KBM-7 (cell line): ENCODE results near the gene RAB4A.

ENCODE experiments used
- DNase-seq: peaks from one replicate; pipeline ENCODE4 v3.0.0-alpha.2; 2015
- in situ Hi-C: fragments of 300-500 bp; cut with MboI; formaldehyde crosslinking; loops from 2 replicates; pipeline ENCODE4 v1.14.3; 2020; ENCODE audit warnings: low sequenced_read_pairs, low pct_unique_long_range_greater_than_20kb, mixed read lengths

RAB4A gene

DNA sequence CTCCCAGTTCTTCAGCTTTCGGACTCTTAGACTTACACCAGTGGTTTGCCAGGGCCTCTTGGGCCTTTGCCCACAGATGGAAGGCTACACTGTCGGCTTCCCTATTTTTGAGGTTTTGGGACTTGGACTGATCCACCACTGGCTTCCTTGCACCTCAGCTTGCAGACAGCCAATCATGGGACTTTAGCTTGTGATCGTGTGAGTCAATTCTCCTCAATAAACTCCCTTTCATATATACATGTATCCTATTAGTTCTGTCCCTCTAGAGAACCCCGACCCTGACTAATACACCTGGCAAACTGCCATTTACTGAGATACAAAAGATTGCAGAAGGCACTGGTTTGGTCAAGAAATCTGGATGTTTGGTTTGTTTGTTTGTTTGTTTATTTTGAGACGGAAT, 6.4 kb upstream of the RAB4A start:
- in situ Hi-C loops = loop anchor here (25.0 kb wide), 2 partner anchors 198 to 1048 kb away; no protein-coding TSS in a partner anchor
- DNase-seq = no peak

DNA sequence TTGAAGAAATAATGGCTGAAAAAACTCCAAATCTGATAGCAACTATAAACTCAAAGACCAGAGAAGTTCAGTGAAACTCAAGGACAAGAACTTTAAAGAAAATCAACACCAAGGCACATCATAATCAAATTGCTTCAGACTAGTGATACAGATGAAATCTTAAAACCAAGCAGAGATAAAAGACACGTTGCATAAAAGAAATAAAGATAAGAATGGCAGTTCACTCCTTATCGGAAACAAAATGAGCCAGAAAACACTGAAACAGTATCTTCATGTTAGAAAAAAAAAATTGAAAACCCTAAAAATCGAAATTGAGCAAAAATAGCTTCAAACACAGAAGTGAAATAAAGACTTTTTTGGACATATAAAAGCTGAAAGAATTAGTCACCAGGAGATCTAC, 4.6 kb upstream of the RAB4A start:
- in situ Hi-C loops = loop anchor here (25.0 kb wide), 2 partner anchors 196 to 1046 kb away; no protein-coding TSS in a partner anchor
- DNase-seq = no peak

- in situ Hi-C loops = loop anchor here (25.0 kb wide), 2 partner anchors 195 to 1045 kb away; no protein-coding TSS in a partner anchor
- DNase-seq = no peak
Observed at GRCh38 chr1:229266832-229267500, 3.9 kb upstream of the RAB4A start.

GRCh38 chr1:229268505-229268904, 2.4 kb upstream of the RAB4A start:
- no peak for DNase-seq
- in situ Hi-C loops = loop anchor here (25.0 kb wide), 2 partner anchors 194 to 1044 kb away; no protein-coding TSS in a partner anchor

DNA sequence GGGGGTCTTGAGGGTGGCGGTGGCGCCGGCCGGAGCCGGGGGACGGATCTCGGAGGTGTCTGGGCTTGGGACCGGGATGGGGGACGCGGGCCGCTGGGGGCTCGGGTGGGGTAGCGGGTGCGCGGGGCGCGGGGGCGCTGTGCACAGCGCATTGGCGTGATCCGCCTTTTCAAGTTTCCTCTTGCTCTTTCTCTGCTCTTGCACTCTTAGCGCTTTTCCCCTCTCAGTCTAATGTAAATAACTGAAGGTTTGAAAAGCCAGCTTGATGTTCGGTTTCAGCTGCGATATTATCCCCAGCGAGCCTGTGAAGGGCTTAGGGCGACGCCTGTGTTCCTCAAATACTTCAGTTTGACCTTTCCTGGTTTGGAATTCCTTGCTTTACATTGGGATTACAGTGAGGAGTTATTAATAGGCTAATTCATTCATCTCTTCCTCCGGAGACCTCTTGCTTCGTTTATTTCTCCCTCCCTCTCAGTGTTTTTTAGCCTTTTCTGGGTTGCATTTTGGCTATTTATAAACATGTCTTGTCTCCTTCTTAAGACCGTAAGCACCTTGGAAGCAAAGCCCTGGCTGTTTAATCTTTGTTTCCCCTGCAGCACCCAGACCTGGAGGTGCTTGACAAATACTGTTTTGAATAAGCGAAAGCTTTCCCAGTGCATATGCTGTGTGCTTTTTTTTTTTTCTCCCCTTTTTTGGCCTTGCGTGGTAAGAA, 693 bp downstream of the RAB4A start:
- in situ Hi-C loops = loop anchor here (25.0 kb wide), 2 partner anchors 191 to 1041 kb away; no protein-coding TSS in a partner anchor
- DNase-seq = peak; percentile 46

DNA sequence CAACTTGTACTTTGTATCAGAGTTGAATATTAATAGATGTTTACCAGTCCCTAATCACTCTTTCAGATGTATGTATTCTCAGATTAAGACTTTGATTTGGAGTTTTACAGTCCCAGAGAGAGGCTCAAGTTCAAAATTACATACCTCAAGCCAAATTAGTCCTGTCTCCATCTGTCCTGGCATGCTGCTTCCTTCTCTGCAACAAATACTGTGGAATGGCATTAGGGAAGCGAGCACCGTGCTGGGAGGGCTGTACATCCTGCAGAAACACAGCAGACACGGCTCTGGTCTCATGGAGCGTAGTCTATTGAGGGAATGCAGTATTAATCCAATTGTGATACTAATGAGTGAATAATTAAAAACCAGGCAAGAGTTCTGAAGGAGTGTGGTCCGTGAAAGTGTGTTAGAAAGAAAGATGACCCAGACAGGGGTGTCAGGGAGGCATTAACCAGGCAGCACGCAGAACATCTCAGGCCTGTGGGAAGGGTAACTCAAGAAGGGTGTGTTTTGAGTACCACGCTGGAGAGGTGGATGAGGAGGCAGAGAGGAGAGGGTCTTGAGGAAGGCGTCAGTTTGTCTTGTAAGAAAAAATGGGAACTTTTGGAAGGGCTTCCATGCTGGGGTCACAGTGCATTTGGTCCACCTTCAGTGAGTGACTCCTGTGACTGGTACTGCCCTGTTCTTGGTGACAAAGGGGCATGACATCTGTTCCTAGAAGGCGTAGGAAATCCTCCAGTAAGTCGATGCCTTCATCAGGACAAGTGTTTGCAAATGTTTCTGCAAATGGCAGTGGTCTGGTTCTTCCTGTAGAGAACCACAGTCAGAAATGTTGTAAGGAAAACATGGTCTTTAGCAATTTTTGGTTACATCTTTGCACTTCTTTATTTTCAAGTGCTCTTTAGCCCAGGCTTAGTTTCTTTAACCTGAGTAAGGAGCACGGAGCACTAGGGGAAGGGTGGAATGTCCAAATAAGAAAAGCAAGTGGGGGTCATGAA, 1.6 kb downstream of the RAB4A start:
- DNase-seq = no peak
- in situ Hi-C loops = loop anchor here (25.0 kb wide), 2 partner anchors 190 to 1040 kb away; no protein-coding TSS in a partner anchor

DNA sequence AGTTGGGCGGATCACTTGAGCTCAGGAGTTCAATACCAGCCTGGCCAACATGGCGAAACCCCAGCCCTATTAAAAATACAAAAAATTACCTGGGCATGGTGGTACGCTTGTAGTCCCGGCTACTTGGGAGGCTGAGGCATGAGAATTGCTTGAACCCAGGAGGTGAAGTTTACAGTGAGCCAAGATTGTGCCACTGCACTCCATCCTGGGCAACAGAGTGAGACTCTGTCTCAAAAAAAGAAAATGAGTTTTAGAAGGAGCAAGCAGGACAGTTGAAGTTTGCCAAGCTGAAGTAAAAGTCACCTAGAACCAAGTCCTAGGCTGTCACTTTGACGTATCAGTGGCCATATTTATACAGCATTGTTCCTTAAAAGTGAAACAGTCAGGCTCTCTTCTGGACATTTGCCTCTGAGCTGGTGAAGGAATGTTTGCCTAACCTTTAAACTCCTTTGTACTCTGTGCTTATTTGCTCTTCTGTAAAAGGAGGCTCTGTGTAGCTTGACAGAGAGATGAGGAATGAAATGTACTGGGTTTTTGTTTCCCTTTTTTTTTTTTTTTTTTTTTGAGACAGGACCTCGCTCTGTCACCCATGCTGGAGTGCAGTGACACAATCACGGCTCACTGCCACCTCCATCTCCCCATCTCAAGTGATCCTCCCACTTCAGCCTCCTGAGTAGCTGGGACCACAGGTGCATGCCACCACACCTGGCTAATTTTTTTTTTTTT, 2.8 kb downstream of the RAB4A start:
- DNase-seq = no peak
- in situ Hi-C loops = loop anchor here (25.0 kb wide), 2 partner anchors 189 to 1039 kb away; no protein-coding TSS in a partner anchor

- no peak for DNase-seq
- in situ Hi-C loops = no loop called here
Observed at GRCh38 chr1:229275005-229275404, 4.1 kb downstream of the RAB4A start.

DNA sequence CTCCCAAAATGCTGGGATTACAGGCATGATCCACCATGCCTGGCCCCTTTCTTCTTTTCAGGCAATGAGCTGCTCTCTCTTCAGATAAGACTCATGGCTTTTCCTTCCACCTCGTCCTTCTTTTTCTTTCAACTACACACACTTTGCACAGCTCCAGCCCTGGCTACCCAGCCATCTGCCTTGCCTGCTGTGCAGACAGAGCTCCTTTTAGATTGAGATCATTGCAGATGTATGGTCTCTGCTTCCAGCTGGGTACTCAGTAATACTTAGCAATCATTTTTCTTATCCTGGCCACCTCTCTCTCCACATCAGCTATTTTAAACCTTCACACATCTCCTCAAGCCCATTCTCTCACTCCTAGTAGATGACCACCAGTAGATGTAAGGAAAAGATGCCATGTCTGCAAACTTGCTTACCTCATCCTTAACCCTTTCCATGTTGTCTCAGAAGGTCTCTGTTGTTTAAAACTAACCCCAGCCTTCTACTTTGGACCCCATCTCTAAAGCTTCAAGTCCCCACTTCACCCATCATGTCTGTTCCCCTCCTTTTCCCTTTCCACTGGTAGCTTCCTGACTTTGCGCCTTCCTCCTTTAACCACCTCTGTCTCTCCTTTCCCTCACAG, 7.3 kb downstream of the RAB4A start:
- in situ Hi-C loops = no loop called here
- no peak for DNase-seq

GRCh38 chr1:229279242-229279641, 8.3 kb downstream of the RAB4A start:
- no peak for DNase-seq
- in situ Hi-C loops = no loop called here

- peak; percentile 41 for DNase-seq
- in situ Hi-C loops = no loop called here
Observed at GRCh38 chr1:229280037-229280828, 9.3 kb downstream of the RAB4A start.

DNA sequence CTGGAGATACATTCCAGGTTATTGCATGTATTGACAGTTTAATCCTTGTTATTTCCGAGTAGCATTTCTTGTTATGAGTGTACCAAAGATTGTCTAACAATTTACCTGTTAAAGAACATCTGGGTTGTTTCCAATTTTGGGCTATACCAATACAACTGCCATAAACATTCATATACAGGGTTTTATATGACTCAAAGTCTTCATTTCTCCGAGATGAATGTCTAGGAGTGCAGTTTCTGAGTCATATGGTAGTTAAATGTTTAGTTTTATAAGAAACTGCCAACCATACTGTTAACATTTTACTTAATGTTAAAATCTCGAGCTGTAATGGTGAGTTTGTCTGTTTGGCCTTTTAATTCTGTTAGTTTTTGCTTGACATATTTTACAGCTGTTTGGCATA, 10.0 kb downstream of the RAB4A start:
- no peak for DNase-seq
- in situ Hi-C loops = no loop called here

DNA sequence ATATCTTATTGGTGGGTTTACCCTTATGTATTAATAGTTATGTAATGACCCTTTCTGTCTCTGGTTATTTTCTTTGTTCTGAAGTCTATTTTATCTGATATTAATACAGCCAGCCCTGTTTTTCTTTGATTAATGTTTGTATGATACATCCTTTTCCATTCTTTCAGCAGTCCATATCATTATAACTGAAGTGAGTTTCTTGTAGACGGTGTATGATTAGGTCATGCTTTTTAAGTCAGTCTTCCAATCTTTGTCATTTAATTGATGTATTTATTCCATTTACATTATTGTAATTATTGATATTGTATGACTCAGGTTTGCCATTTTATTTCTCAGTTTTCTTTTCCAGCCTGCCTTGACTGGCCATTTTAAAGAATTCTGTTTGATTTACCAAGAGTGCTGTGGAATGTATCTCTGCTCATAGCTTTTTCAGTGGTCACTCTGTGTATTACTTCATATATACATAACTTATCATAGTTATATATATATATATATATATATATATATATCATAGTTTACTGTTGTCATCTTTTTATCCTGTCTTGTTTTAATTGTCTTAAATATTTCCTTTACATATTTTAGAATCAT, 10.5 kb downstream of the RAB4A start:
- DNase-seq = no peak
- in situ Hi-C loops = no loop called here

DNA sequence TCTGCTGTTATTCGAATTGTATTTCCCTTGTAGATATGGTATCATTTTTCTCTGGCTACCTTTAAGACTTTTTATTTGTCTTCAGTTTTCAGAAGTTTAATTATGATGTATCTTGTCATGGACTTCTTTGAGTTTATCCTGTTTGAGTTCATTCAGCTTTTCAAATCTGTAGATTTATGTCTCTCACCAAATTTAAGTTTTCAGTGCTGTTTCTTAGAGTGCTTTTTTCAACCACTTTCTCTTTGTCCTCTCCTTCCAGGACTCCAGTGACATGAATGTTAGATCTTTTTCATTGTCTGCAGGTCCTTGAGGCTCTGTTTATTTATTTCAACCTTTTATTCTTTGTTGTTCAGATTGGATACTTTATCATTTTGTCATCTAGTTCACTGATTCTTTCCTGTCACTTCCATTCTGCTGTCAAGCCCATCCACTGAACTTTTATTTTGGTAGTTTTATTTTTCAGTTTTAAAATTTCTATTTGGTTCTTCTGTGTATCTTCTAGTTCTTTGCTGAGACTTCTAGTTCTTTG, 11.4 kb downstream of the RAB4A start:
- in situ Hi-C loops = no loop called here
- no peak for DNase-seq

DNA sequence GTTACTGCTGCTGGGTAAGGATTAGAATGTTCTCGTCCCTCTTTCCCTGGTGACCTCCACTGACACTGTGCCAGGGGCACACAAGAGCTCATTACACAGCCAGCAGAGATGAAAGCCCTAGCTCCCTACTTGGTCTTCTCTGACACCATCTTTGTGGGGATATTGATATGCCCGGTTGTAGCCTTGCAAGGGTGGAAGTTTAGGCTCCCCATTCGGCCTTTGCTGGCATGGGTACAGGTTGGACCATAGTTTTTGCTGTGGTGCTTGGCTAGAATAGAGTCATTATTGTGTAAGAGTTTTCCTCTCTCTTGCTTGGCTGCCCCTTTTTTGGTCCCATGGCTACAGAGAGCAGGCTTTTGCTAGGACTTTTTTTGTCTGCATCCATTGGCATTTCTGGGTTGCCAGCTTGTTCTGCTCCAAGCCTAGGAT, 12.3 kb downstream of the RAB4A start:
- no peak for DNase-seq
- in situ Hi-C loops = no loop called here

DNA sequence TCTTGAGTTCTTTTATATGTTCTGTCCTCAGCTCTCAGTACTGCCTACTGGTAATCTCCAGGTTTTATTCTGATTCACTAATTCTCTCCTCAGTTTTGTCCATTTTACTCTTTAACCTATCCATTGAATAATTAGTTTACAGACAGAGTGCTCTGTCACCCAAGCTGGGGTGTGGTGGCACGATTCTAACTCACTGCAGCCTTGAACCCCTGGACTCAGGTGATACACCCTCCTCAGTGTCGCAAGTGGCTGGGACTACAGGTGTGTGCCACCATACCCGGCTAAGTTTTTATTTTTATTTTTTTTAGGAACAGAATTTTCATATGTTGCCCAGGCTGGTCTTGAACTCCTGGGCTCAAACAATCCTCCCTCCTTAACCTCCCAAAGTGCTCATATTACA, 14.0 kb downstream of the RAB4A start:
- in situ Hi-C loops = no loop called here
- no peak for DNase-seq

- DNase-seq = no peak
- in situ Hi-C loops = no loop called here
Observed at GRCh38 chr1:229285440-229285839, 14.5 kb downstream of the RAB4A start.
